SIG-M5 treated with dmso at 0.1 percent for 504 hours (cell line): ENCODE results near the gene WHRN.

ENCODE experiments used
- DNase-seq: peaks from one replicate; lab custom pipeline; 2025; ENCODE audit not compliant: unreplicated experiment; lab: John Stamatoyannopoulos, UW

Gene WHRN

GRCh38 chr9:114401344-114401743 is 103.9 kb downstream of the WHRN start:
- no peak for DNase-seq

- no peak for DNase-seq
Measured at GRCh38 chr9:114400772-114401171, 104.5 kb downstream of the WHRN start.

GRCh38 chr9:114400219-114400618 is 105.1 kb downstream of the WHRN start:
- DNase-seq, result no peak

- no peak for DNase-seq
Measured at GRCh38 chr9:114399381-114399780, 105.9 kb downstream of the WHRN start.

- peak; percentile 91 for DNase-seq
Measured at GRCh38 chr9:114397848-114398605, 107.2 kb downstream of the WHRN start.

- no peak for DNase-seq
Measured at GRCh38 chr9:114397219-114397847, 107.9 kb downstream of the WHRN start.

GRCh38 chr9:114396558-114397218 is 108.6 kb downstream of the WHRN start:
- no peak for DNase-seq

GRCh38 chr9:114395768-114396167 is 109.5 kb downstream of the WHRN start:
- no peak for DNase-seq

GRCh38 chr9:114395334-114395617 is 110.0 kb downstream of the WHRN start:
- DNase-seq, result no peak

- DNase-seq, result no peak
Measured at GRCh38 chr9:114394523-114395333, 110.5 kb downstream of the WHRN start.

GRCh38 chr9:114392749-114393112 is 112.5 kb downstream of the WHRN start:
- DNase-seq, result no peak

GRCh38 chr9:114390952-114391351 is 114.3 kb downstream of the WHRN start:
- no peak for DNase-seq

GRCh38 chr9:114389612-114390368 is 115.5 kb downstream of the WHRN start:
- DNase-seq, result no peak

GRCh38 chr9:114388764-114389375 is 116.4 kb downstream of the WHRN start:
- no peak for DNase-seq

GRCh38 chr9:114388357-114388682 is 117.0 kb downstream of the WHRN start:
- no peak for DNase-seq

- peak; percentile 51 for DNase-seq
Measured at GRCh38 chr9:114387680-114388356, 117.5 kb downstream of the WHRN start, which contains the start of gene AKNA. Gene AKNA (minus strand): TSS chr9:114387982. CDS start chr9:114381333, 6,649 bp downstream.

GRCh38 chr9:114386886-114387679 is 118.2 kb downstream of the WHRN start:
- no peak for DNase-seq

- DNase-seq, result no peak
Measured at GRCh38 chr9:114386361-114386885, 118.8 kb downstream of the WHRN start.
